ENCODE measurements around the gene GRSF1.

GRSF1 gene

GRCh38 chr4:70849291-70849690 lies 9.6 kb upstream of the GRSF1 start (continued):
- TF ChIP-seq ZNF513 (tag by site-specific recombination; IDR thresholded peaks at IDR 0.05): no peak
- no peak for TF ChIP-seq ZNF623 (tag by site-specific recombination; IDR thresholded peaks at IDR 0.05)
- TF ChIP-seq ZEB2 (tag by site-specific recombination; IDR thresholded peaks at IDR 0.05): no peak
- no peak for TF ChIP-seq ZNF311 (tag by site-specific recombination; IDR thresholded peaks at IDR 0.05; ENCODE audit: borderline replicate concordance)
- TF ChIP-seq ZNF223 (tag by site-specific recombination; IDR thresholded peaks at IDR 0.05): no peak
- no peak for TF ChIP-seq ZNF596 (tag by site-specific recombination; IDR thresholded peaks at IDR 0.05)
- TF ChIP-seq ZNF670 (tag by site-specific recombination; IDR thresholded peaks at IDR 0.05; ENCODE audit: low read depth): no peak
- TF ChIP-seq ZNF585B (tag by site-specific recombination; IDR thresholded peaks at IDR 0.05): no peak
- TF ChIP-seq TCF7L2 (IDR thresholded peaks at IDR 0.05; ENCODE audit: borderline replicate concordance, low read depth, low read length): no peak
- TF ChIP-seq OSR2 (tag by site-specific recombination; IDR thresholded peaks at IDR 0.05): no peak
- no peak for TF ChIP-seq ZNF501 (tag by site-specific recombination; IDR thresholded peaks at IDR 0.05)
- no peak for TF ChIP-seq ZBTB20 (tag by site-specific recombination; IDR thresholded peaks at IDR 0.05)

- CTCF ChIA-PET: no interaction called here
Observed at GRCh38 chr4:70844180-70844579, 4.5 kb upstream of the GRSF1 start.

More at GRCh38 chr4:70844180-70844579, 4.5 kb upstream of the GRSF1 start:
- Histone ChIP-seq H3K36me3 (ENCODE audit: control insufficient read depth in 2 of 2, insufficient read depth in 1 of 2, low read length in 2 of 2) (no peaks in the 10 kb centered on the region), H3K4me3 (ENCODE audit: low read depth, low read length) (no peak overlapping the region), H3K4me1 (ENCODE audit: control insufficient read depth, insufficient read depth, low read length) (no peaks in the 10 kb centered on the region), H3K9me3 (ENCODE audit: control insufficient read depth, insufficient read depth, low read depth, low read length) (no peaks in the 10 kb centered on the region), H3K27ac (ENCODE audit: extremely low read depth, low read depth, low read length) (no peak overlapping the region)
- POLR2A ChIA-PET: no interaction called here
- TF ChIP-seq ZNF132 (tag by site-specific recombination; IDR thresholded peaks at IDR 0.05; ENCODE audit: borderline replicate concordance) (no peak), ZBTB49 (tag by site-specific recombination; IDR thresholded peaks at IDR 0.05; ENCODE audit: low read depth) (no peak), KLF10 (tag by site-specific recombination; IDR thresholded peaks at IDR 0.05) (no peak), ZNF830 (tag by site-specific recombination; IDR thresholded peaks at IDR 0.05; ENCODE audit: low read depth) (no peak), ZNF704 (tag by site-specific recombination; IDR thresholded peaks at IDR 0.05) (no peak), ZNF560 (tag by site-specific recombination; IDR thresholded peaks at IDR 0.05; ENCODE audit: borderline replicate concordance) (no peak), KLF7 (tag by site-specific recombination; IDR thresholded peaks at IDR 0.05; ENCODE audit: borderline replicate concordance) (no peak), ZNF10 (tag by site-specific recombination; IDR thresholded peaks at IDR 0.05) (no peak), ZNF140 (tag by site-specific recombination; IDR thresholded peaks at IDR 0.05) (no peak)
